Ascending aorta (tissue), 2 donors: Measurements from ENCODE around the gene FSTL4. TPM values are rescaled to one million over a fixed set of nuclear protein-coding genes. Genes with fewer than 3 reads are reported as not detected.
A peak's percentile ranks its signal among the peaks of the same experiment; 100 is the strongest.

ENCODE experiments used
- DNase-seq, 2 donors: peaks; one replicate each; pipeline ENCODE4 v3.0.0-alpha.2; 2019; ENCODE audit warnings: low spot score in 2 of 2
- H3K27ac ChIP-seq, 2 donors: fragments of 200-600 bp; sonication (generic); one replicate each; pipeline ENCODE4 v1.5.1; 2016 to 2017; ENCODE audit warnings: mild to moderate bottlenecking in 1 of 2
- H3K27me3 ChIP-seq: fragments of 200-600 bp; sonication (generic); one replicate; pipeline ENCODE4 v1.5.1; 2017
- H3K36me3 ChIP-seq, 2 donors: fragments of 200-600 bp; sonication (generic); one replicate each; pipeline ENCODE4 v1.5.1; 2016
- H3K4me1 ChIP-seq, 2 donors: fragments of 200-600 bp; sonication (generic); one replicate each; pipeline ENCODE4 v1.5.1; 2016 to 2017; ENCODE audit warnings: mild to moderate bottlenecking in 1 of 2
- H3K4me3 ChIP-seq, 2 donors: fragments of 200-600 bp; sonication (generic); one replicate each; pipeline ENCODE4 v1.5.1; 2016 to 2017; ENCODE audit warnings: mild to moderate bottlenecking in 1 of 2
- H3K9me3 ChIP-seq, 2 donors: fragments of 200-600 bp; sonication (generic); one replicate each; pipeline ENCODE4 v1.5.1; 2016
- intact Hi-C: fragments of 100-400 bp; cut with DNase I; formaldehyde crosslinking; loops from one replicate; pipeline ENCODE4 v1.15.1; 2023
- total RNA-seq: library from RNA; depleted of rRNA; stranded (reverse); fragments of >200 nt; gene quantifications from one replicate; pipeline ENCODE4 v1.1.0, GENCODE V29; 2016
- TF ChIP-seq, protein P1 (sequence below), 3 experiments: fragments of 200-600 bp in 2 of 3; fragments of 450-650 bp in 1 of 3; sonication (generic) in 2 of 3; IDR thresholded peaks; one replicate each; pipeline ENCODE4 v1.5.1; 2016 to 2019; ENCODE audit warnings: antibody characterized with exemption in 3 of 3, mild to moderate bottlenecking in 1 of 3, moderate library complexity in 1 of 3

Gene FSTL4
- total RNA-seq, 1 donor from 2014 or later = 0.11 TPM

DNA sequence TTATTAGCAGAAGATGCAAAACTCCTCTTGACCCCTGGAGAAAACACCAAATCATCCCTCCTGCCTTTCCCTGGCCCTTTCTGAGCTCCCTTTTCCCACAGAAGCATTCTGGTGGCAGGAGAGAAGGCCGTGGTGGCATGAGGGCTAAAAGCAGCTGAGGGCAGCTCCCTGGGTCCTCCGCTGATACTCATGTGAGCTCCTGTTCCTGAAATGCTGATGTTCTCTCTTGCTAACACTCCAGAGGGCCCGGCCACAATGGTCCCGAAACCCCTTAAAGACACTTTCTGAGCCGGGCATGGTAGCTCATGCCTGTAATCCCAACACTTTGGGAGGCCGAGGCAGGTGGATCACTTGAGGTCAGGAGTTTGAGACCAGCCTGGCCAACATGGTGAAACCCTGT is 377.4 kb downstream of the FSTL4 start:
- TF ChIP-seq, protein P1, sequence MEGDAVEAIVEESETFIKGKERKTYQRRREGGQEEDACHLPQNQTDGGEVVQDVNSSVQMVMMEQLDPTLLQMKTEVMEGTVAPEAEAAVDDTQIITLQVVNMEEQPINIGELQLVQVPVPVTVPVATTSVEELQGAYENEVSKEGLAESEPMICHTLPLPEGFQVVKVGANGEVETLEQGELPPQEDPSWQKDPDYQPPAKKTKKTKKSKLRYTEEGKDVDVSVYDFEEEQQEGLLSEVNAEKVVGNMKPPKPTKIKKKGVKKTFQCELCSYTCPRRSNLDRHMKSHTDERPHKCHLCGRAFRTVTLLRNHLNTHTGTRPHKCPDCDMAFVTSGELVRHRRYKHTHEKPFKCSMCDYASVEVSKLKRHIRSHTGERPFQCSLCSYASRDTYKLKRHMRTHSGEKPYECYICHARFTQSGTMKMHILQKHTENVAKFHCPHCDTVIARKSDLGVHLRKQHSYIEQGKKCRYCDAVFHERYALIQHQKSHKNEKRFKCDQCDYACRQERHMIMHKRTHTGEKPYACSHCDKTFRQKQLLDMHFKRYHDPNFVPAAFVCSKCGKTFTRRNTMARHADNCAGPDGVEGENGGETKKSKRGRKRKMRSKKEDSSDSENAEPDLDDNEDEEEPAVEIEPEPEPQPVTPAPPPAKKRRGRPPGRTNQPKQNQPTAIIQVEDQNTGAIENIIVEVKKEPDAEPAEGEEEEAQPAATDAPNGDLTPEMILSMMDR (IDR thresholded peaks at IDR 0.05) = no peak
- DNase-seq = no peak
- intact Hi-C loops = no loop called here
- Histone ChIP-seq H3K4me3 (no peak overlapping the region), H3K4me1 (no peaks in the 10 kb centered on the region), H3K27me3 (no peaks in the 10 kb centered on the region), H3K27ac (no peak overlapping the region), H3K9me3 (no peaks in the 10 kb centered on the region), H3K36me3 (no peaks in the 10 kb centered on the region)

DNA sequence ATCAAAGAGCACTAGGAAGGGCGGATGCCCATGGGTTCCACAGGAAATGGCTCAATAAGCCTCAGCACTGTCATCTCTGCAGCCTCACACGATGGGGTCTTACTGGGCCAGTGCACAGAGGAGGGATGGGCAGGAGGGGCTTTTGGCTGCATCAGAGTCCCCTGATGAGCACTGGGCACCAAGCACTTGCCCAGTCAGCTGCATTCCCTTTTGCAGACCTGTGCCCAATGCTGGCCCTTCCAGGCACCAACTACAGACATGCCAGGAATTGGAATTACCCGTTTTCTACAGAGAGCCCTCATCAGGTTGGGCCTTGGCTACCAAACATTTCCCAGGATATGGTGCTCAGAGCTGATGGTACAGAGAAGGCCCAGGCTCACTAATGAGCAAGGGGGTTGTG is 378.1 kb downstream of the FSTL4 start:
- H3K27ac ChIP-seq = no peak overlapping the region
- TF ChIP-seq, protein P1 (IDR thresholded peaks at IDR 0.05) = no peak
- H3K4me1 ChIP-seq = no peaks in the 10 kb centered on the region
- H3K36me3 ChIP-seq = no peaks in the 10 kb centered on the region
- intact Hi-C loops = no loop called here
- DNase-seq = peak in 1 of 2 donors; percentile 35
- H3K9me3 ChIP-seq = no peaks in the 10 kb centered on the region
- H3K4me3 ChIP-seq = no peak overlapping the region
- no peaks in the 10 kb centered on the region for H3K27me3 ChIP-seq

DNA sequence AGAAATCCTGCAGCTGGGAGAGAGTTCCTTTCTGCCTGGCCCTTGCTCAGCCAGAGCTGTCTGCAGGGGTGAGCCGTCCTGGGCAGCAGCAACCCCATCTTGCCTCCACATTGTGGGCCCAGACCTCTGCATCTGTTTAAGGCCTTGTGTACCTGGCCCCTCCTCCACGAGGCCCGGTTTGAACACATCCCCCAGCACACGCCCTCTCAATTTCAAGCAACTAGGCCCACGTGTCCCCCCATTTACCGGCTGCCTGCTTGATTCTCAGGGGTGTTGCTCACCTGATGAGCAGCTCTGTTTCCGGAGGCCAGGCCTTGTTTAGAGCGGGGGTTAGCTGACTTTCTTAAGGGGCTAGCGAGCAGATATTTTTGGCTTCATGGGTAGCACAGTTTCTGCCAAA is 378.7 kb downstream of the FSTL4 start:
- TF ChIP-seq, protein P1 (IDR thresholded peaks at IDR 0.05) = no peak
- H3K9me3 ChIP-seq = no peaks in the 10 kb centered on the region
- H3K4me3 ChIP-seq = no peak overlapping the region
- H3K36me3 ChIP-seq = no peaks in the 10 kb centered on the region
- no peaks in the 10 kb centered on the region for H3K27me3 ChIP-seq
- H3K4me1 ChIP-seq = no peaks in the 10 kb centered on the region
- H3K27ac ChIP-seq = no peak overlapping the region
- intact Hi-C loops = no loop called here
- DNase-seq = no peak

DNA sequence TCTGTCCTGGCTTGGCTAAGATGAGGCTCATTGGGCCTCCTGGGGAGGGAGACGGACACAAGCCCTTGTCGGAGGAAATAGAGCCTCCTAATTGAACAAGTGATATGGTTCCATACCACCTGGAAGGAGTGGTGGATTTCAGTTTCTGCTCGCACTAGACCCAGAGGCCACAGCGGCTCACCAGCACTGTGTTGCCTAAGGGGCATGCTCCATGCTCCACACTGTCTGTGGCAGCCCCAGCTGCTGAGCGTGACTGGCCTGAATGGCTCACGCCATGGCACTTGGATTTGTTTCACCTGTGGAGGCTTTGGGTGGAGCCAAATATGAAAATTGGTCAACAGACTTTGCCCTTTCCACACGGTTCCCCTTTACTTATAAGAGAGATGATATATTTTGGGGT is 379.4 kb downstream of the FSTL4 start:
- no peaks in the 10 kb centered on the region for H3K27me3 ChIP-seq
- no peak overlapping the region for H3K27ac ChIP-seq
- no peaks in the 10 kb centered on the region for H3K4me1 ChIP-seq
- no peak for DNase-seq
- no peaks in the 10 kb centered on the region for H3K9me3 ChIP-seq
- H3K4me3 ChIP-seq = no peak overlapping the region
- TF ChIP-seq, protein P1 (IDR thresholded peaks at IDR 0.05) = no peak
- intact Hi-C loops = no loop called here
- H3K36me3 ChIP-seq = no peaks in the 10 kb centered on the region

DNA sequence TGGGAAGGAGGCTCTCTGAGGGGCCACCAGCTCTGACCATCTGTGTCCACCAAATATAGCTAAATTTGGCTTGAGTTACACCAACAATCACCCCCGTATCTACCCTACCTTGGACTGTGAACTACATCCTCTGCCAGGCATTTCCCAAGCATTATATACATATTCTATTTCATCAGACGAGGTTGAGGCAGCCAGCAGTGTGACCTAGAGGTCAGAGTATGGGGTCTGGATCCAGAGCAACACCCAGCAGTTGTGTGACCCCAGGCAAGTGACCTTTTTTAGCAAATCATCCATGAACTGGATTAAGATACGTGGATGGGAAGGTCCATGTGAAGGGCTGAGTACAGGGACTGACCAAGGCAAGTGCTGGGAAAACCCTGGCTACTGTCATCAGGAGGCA is 379.9 kb downstream of the FSTL4 start:
- TF ChIP-seq, protein P1 (IDR thresholded peaks at IDR 0.05) = no peak
- no peak for DNase-seq
- H3K4me3 ChIP-seq = no peak overlapping the region
- no peaks in the 10 kb centered on the region for H3K9me3 ChIP-seq
- no peaks in the 10 kb centered on the region for H3K4me1 ChIP-seq
- H3K36me3 ChIP-seq = no peaks in the 10 kb centered on the region
- intact Hi-C loops = no loop called here
- H3K27ac ChIP-seq = no peak overlapping the region
- H3K27me3 ChIP-seq = no peaks in the 10 kb centered on the region

DNA sequence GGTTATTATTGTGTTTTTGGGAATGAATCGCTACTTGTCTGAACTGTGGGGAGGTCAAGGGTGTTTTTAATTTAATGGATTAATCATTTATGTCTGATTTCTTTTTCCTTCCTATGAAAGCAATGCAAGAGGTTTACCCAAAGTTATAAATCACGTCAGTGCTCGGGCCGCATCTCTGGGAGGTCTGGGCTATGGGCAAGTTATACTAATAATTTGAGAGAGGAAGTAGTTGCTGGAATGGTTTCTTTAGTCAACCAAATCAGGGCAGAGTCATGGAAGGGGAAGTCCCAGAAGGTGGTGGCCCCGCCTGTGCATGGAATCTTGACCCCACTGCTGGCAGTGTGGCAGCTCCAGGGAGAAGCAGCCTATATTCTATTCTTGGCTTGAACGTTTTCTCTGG is 380.3 kb downstream of the FSTL4 start:
- Histone ChIP-seq H3K27me3 (no peaks in the 10 kb centered on the region), H3K27ac (no peak overlapping the region), H3K4me1 (no peaks in the 10 kb centered on the region), H3K36me3 (no peaks in the 10 kb centered on the region), H3K9me3 (no peaks in the 10 kb centered on the region), H3K4me3 (no peak overlapping the region)
- DNase-seq = no peak
- intact Hi-C loops = no loop called here
- TF ChIP-seq, protein P1 (IDR thresholded peaks at IDR 0.05) = no peak
